MM.1S (cell line): ENCODE results near the gene MATN1.

Experiments used
- DNase-seq: peaks from one replicate; pipeline ENCODE4 v3.0.0-alpha.2; 2015
- H2AFZ ChIP-seq: fragments of 300-600 bp; sonication (generic); 2 replicates; pipeline ENCODE4 v1.6.0; 2016; ENCODE audit warnings: antibody characterized with exemption, low read length
- H3F3A ChIP-seq: fragments of 300-600 bp; sonication (generic); 2 replicates; pipeline ENCODE4 v1.6.1; 2016; ENCODE audit warnings: mild to moderate bottlenecking, antibody characterized with exemption, low read length, moderate library complexity, mixed read lengths; ENCODE audit not compliant: insufficient read depth
- H3K27ac ChIP-seq: fragments of 300-600 bp; sonication (generic); 2 replicates; pipeline ENCODE4 v1.5.1; 2016; ENCODE audit warnings: mild to moderate bottlenecking, low read length
- H3K27me3 ChIP-seq: fragments of 300-600 bp; sonication (generic); replicated peaks from 2 replicates; pipeline ENCODE4 v1.6.0; 2016; ENCODE audit warnings: low read length; ENCODE audit not compliant: insufficient read depth
- H3K36me3 ChIP-seq: fragments of 300-600 bp; sonication (generic); replicated peaks from 2 replicates; pipeline ENCODE4 v1.6.1; 2016; ENCODE audit warnings: mild to moderate bottlenecking, low read length, mixed read lengths; ENCODE audit not compliant: insufficient read depth
- H3K4me1 ChIP-seq: fragments of 300-600 bp; sonication (generic); 2 replicates; pipeline ENCODE4 v1.6.1; 2016; ENCODE audit warnings: low read length, mixed read lengths
- H3K4me2 ChIP-seq: fragments of 300-600 bp; sonication (generic); 2 replicates; pipeline ENCODE4 v1.6.0; 2016; ENCODE audit warnings: low read depth, low read length
- H3K4me3 ChIP-seq: fragments of 300-600 bp; sonication (generic); 2 replicates; pipeline ENCODE4 v1.5.1; 2016; ENCODE audit warnings: low read length, mixed read lengths
- H3K79me2 ChIP-seq: fragments of 300-600 bp; sonication (generic); 2 replicates; pipeline ENCODE4 v1.6.1; 2016; ENCODE audit warnings: mixed run types, low read length, mixed read lengths
- H3K9ac ChIP-seq: fragments of 300-600 bp; sonication (generic); 2 replicates; pipeline ENCODE4 v1.6.1; 2016; ENCODE audit warnings: low read length, mixed read lengths
- H3K9me2 ChIP-seq: fragments of 300-600 bp; sonication (generic); replicated peaks from 2 replicates; pipeline ENCODE4 v1.6.1; 2016; ENCODE audit warnings: mild to moderate bottlenecking, low read length, mixed read lengths; ENCODE audit not compliant: insufficient read depth
- H3K9me3 ChIP-seq: fragments of 300-600 bp; sonication (generic); replicated peaks from 2 replicates; pipeline ENCODE4 v1.6.1; 2016; ENCODE audit warnings: mild to moderate bottlenecking, low read length, mixed read lengths; ENCODE audit not compliant: insufficient read depth
- H4K20me1 ChIP-seq: fragments of 300-600 bp; sonication (generic); 2 replicates; pipeline ENCODE4 v1.6.1; 2016; ENCODE audit warnings: mild to moderate bottlenecking, low read length, moderate library complexity, mixed read lengths; ENCODE audit not compliant: insufficient read depth
- EZH2 ChIP-seq: fragments of 300-600 bp; sonication (generic); optimal IDR thresholded peaks from 2 replicates; pipeline ENCODE3; 2017; ENCODE audit warnings: low read depth, mild to moderate bottlenecking, antibody characterized with exemption, low read length, mixed read lengths
- EZH2phosphoT487 ChIP-seq: fragments of 300-600 bp; sonication (generic); IDR thresholded peaks from 2 replicates; pipeline ENCODE4 v1.6.1; 2018; ENCODE audit warnings: antibody characterized with exemption, low read length
- TF ChIP-seq, protein P1 (sequence below): fragments of 300-600 bp; sonication (generic); IDR thresholded peaks from 2 replicates; pipeline ENCODE4 v1.5.1; 2016; ENCODE audit warnings: antibody characterized with exemption, low read length, mixed read lengths

Gene MATN1

DNA sequence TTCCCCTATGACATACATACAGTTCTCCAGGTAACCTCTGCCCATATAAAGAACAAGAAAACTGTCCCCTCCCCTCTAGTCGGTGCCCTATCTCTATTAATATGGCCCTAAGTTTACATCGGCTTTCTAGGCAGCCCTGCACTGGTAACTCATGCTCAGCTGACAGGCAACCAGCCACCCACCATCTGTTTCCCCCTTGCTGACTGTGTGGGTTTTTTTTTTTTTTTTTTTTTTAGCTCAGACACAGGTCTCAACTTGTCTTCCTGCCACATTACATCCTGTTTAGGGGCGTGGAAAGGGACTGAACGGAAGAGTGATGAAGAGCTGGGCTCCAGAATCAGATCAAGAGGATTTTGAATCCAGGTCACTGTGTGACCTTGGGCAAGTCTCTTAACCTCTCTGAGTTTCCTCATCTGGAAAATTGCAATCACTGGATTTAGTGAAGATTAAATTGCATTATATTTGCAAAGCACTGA lies 20.2 kb upstream of the MATN1 start:
- Histone ChIP-seq H3K9me2 (no peaks in the 10 kb centered on the region), H2AFZ (no peak overlapping the region), H3K79me2 (peaks cover 87% of the 10 kb centered on the region), H3F3A (peaks cover 53% of the 10 kb centered on the region), H3K4me2 (peak overlapping the region; percentile 94), H4K20me1 (no peaks in the 10 kb centered on the region), H3K36me3 (peaks cover 20% of the 10 kb centered on the region), H3K4me3 (peak overlapping the region; percentile 32), H3K9me3 (no peaks in the 10 kb centered on the region), H3K4me1 (peaks cover 71% of the 10 kb centered on the region), H3K27me3 (no peaks in the 10 kb centered on the region), H3K27ac (peak overlapping the region; percentile 98), H3K9ac (peak overlapping the region; percentile 73)
- TF ChIP-seq EZH2phosphoT487: no peak
- TF ChIP-seq, protein P1, sequence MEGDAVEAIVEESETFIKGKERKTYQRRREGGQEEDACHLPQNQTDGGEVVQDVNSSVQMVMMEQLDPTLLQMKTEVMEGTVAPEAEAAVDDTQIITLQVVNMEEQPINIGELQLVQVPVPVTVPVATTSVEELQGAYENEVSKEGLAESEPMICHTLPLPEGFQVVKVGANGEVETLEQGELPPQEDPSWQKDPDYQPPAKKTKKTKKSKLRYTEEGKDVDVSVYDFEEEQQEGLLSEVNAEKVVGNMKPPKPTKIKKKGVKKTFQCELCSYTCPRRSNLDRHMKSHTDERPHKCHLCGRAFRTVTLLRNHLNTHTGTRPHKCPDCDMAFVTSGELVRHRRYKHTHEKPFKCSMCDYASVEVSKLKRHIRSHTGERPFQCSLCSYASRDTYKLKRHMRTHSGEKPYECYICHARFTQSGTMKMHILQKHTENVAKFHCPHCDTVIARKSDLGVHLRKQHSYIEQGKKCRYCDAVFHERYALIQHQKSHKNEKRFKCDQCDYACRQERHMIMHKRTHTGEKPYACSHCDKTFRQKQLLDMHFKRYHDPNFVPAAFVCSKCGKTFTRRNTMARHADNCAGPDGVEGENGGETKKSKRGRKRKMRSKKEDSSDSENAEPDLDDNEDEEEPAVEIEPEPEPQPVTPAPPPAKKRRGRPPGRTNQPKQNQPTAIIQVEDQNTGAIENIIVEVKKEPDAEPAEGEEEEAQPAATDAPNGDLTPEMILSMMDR: 0 out of 2 replicates have a peak, but pooled peaks have one; percentile 19
- TF ChIP-seq EZH2: no peak
- peak; percentile 96 for DNase-seq

DNA sequence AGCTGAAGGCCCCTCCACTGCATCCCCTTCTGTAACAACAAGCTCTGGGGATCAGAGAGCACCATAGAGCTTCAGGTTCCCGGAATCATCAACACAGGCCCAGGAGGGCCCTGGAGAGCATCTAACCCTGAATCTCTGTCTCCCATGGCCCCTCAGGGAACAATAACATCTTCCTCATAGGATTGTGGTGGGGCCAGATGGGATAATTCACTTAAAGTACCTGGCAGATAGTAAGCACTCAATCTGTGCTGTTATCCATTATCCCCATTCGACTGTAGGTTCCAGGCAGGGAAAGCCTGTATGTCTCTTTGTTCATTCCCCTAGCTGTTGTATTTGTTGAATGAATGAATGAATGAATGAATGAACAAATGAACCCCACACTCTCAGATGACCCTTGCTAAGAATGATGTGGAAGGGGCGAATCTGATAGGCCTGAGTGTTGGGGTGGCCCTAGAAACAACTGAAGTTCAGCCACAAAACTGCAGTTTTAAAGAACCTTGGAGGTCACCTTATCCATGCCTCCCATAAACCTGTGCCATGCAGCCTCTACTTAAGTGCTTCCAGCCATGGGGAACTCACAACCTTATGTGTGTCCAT lies 19.7 kb upstream of the MATN1 start:
- peaks cover 48% of the 10 kb centered on the region for H3F3A ChIP-seq
- H3K36me3 ChIP-seq: peaks cover 26% of the 10 kb centered on the region
- peak overlapping the region; percentile 17 for H3K4me3 ChIP-seq
- peak overlapping the region; percentile 98 for H3K27ac ChIP-seq
- H3K9me3 ChIP-seq: no peaks in the 10 kb centered on the region
- TF ChIP-seq EZH2 (no peak), EZH2phosphoT487 (no peak)
- TF ChIP-seq, protein P1: no peak
- H3K9me2 ChIP-seq: no peaks in the 10 kb centered on the region
- peaks cover 87% of the 10 kb centered on the region for H3K79me2 ChIP-seq
- H3K4me2 ChIP-seq: peak overlapping the region; percentile 94
- H3K9ac ChIP-seq: peak overlapping the region; percentile 35
- H3K4me1 ChIP-seq: peaks cover 66% of the 10 kb centered on the region
- H3K27me3 ChIP-seq: no peaks in the 10 kb centered on the region
- no peak overlapping the region for H2AFZ ChIP-seq
- no peak for DNase-seq
- H4K20me1 ChIP-seq: no peaks in the 10 kb centered on the region

DNA sequence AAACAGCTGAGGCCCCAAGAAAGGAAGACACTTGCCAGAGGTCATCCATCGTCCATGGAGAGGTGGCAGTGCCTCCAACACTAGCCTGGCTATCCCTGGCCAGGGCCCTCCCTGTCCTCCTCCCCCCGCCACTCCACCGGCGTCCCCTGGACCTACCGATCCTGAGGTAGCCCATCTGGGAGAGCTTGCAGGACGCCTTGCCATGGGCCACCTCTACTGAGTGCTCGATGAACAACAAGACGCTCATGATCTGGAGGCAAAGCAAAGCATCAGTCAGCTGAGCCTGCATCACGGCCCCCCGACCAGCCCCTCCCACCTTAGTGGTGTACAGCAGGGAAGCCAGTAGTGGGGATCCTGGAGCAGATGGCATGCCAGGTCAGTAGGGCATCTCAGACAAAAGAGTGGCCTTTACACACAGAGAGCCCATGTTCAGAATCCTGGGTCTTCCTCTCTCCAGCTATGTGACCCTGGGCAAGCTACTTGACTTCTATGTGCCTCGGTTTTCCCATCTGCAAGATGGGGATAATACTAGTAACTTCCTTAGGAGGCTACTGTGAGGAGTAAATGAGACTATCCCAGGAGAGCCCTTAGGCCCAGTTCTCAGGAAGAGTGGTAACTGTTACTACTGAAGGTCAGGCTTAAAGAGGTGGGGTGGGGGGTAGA lies 19.0 kb upstream of the MATN1 start:
- peak overlapping the region; percentile 98 for H3K27ac ChIP-seq

More for the DNA sequence above, 19.0 kb upstream of the MATN1 start:
- Histone ChIP-seq H3K9ac (peak overlapping the region; percentile 35; the same call in 1 of the 2 replicates), H3K4me1 (peaks cover 60% of the 10 kb centered on the region), H2AFZ (no peak overlapping the region), H3K27me3 (no peaks in the 10 kb centered on the region), H3K4me2 (peak overlapping the region; percentile 94; the same call in 1 of the 2 replicates), H3K9me3 (no peaks in the 10 kb centered on the region), H3K9me2 (no peaks in the 10 kb centered on the region), H3F3A (peaks cover 41% of the 10 kb centered on the region), H3K79me2 (peaks cover 87% of the 10 kb centered on the region), H3K36me3 (peaks cover 32% of the 10 kb centered on the region), H4K20me1 (no peaks in the 10 kb centered on the region), H3K4me3 (no peak overlapping the region)
- DNase-seq: no peak
- TF ChIP-seq EZH2 (no peak), EZH2phosphoT487 (no peak)
- TF ChIP-seq, protein P1: no peak
